ENCODE measurements around the gene SAA2. TPM values are rescaled to one million over a fixed set of nuclear protein-coding genes. Genes with fewer than 3 reads are reported as not detected.

The SAA2 gene
- total and polyA plus RNA-seq, 2 donors from 2014 or later, result 4.4 to 82.0 TPM

- no peaks in the 10 kb centered on the region for H3K9me3 ChIP-seq (ENCODE audit: control insufficient read depth in 2 of 3, insufficient read depth in 1 of 3, low read length in 3 of 3)
- intact Hi-C loops (cut with DNase I), result no loop called here
- H3K4me1 ChIP-seq (ENCODE audit: control insufficient read depth in 2 of 3, insufficient read depth in 2 of 3, low read depth in 1 of 3, low read length in 3 of 3), result no peaks in the 10 kb centered on the region
- H3K9ac ChIP-seq (ENCODE audit: low read length in 3 of 3), result no peak overlapping the region
- FAIRE-seq, result no peak
- H3K36me3 ChIP-seq (ENCODE audit: control insufficient read depth in 2 of 3, insufficient read depth in 3 of 3, low read length in 3 of 3), result no peaks in the 10 kb centered on the region
- no peak overlapping the region for H3K27ac ChIP-seq (ENCODE audit: low read depth in 2 of 2, low read length in 2 of 2)
- TF ChIP-seq CTCF (IDR thresholded peaks at IDR 0.05; ENCODE audit: borderline replicate concordance, extremely low read depth, insufficient read depth), result no peak
- H3K4me3 ChIP-seq (ENCODE audit: low read length in 3 of 3), result no peak overlapping the region
- H3K27me3 ChIP-seq (ENCODE audit: control insufficient read depth, insufficient read depth, low read length), result no peaks in the 10 kb centered on the region
- DNase-seq, result no peak
Measured at GRCh38 chr11:18229501-18229900, 19.0 kb downstream of the SAA2 start.

GRCh38 chr11:18225913-18226312 lies 22.6 kb downstream of the SAA2 start:
- no peak for TF ChIP-seq CTCF (IDR thresholded peaks at IDR 0.05; ENCODE audit: borderline replicate concordance, extremely low read depth, insufficient read depth)
- no peaks in the 10 kb centered on the region for H3K27me3 ChIP-seq (ENCODE audit: control insufficient read depth, insufficient read depth, low read length)
- DNase-seq, result no peak
- H3K4me3 ChIP-seq (ENCODE audit: low read length in 3 of 3), result no peak overlapping the region
- H3K9me3 ChIP-seq (ENCODE audit: control insufficient read depth in 2 of 3, insufficient read depth in 1 of 3, low read length in 3 of 3), result no peaks in the 10 kb centered on the region
- intact Hi-C loops (cut with DNase I), result no loop called here
- no peaks in the 10 kb centered on the region for H3K36me3 ChIP-seq (ENCODE audit: control insufficient read depth in 2 of 3, insufficient read depth in 3 of 3, low read length in 3 of 3)
- no peak overlapping the region for H3K9ac ChIP-seq (ENCODE audit: low read length in 3 of 3)
- no peak overlapping the region for H3K27ac ChIP-seq (ENCODE audit: low read depth in 2 of 2, low read length in 2 of 2)
- H3K4me1 ChIP-seq (ENCODE audit: control insufficient read depth in 2 of 3, insufficient read depth in 2 of 3, low read depth in 1 of 3, low read length in 3 of 3), result no peaks in the 10 kb centered on the region
- no peak for FAIRE-seq

- intact Hi-C loops (cut with DNase I), result no loop called here
- no peak for FAIRE-seq
- no peak for DNase-seq
- Histone ChIP-seq H3K4me3 (ENCODE audit: low read length in 3 of 3) (no peak overlapping the region), H3K27me3 (ENCODE audit: control insufficient read depth, insufficient read depth, low read length) (no peaks in the 10 kb centered on the region), H3K4me1 (ENCODE audit: control insufficient read depth in 2 of 3, insufficient read depth in 2 of 3, low read depth in 1 of 3, low read length in 3 of 3) (no peaks in the 10 kb centered on the region), H3K9me3 (ENCODE audit: control insufficient read depth in 2 of 3, insufficient read depth in 1 of 3, low read length in 3 of 3) (no peaks in the 10 kb centered on the region), H3K9ac (ENCODE audit: low read length in 3 of 3) (no peak overlapping the region), H3K36me3 (ENCODE audit: control insufficient read depth in 2 of 3, insufficient read depth in 3 of 3, low read length in 3 of 3) (no peaks in the 10 kb centered on the region), H3K27ac (ENCODE audit: low read depth in 2 of 2, low read length in 2 of 2) (no peak overlapping the region)
- TF ChIP-seq CTCF (IDR thresholded peaks at IDR 0.05; ENCODE audit: borderline replicate concordance, extremely low read depth, insufficient read depth), result no peak
Measured at GRCh38 chr11:18223591-18224387, 24.7 kb downstream of the SAA2 start.

Data from kidney (tissue), 14 donors.